ENCODE data around the gene CASP3. TPM values are rescaled to one million over a fixed set of nuclear protein-coding genes. Genes with fewer than 3 reads are reported as not detected.
"Not testable (repeated sequence)": the region's sequence is repeated elsewhere in the genome, so short reads cannot be mapped to it uniquely, and the experiment has no call there.

Gene CASP3
- total RNA-seq, 1 donor from 2014 or later: 71.2 TPM

DNA sequence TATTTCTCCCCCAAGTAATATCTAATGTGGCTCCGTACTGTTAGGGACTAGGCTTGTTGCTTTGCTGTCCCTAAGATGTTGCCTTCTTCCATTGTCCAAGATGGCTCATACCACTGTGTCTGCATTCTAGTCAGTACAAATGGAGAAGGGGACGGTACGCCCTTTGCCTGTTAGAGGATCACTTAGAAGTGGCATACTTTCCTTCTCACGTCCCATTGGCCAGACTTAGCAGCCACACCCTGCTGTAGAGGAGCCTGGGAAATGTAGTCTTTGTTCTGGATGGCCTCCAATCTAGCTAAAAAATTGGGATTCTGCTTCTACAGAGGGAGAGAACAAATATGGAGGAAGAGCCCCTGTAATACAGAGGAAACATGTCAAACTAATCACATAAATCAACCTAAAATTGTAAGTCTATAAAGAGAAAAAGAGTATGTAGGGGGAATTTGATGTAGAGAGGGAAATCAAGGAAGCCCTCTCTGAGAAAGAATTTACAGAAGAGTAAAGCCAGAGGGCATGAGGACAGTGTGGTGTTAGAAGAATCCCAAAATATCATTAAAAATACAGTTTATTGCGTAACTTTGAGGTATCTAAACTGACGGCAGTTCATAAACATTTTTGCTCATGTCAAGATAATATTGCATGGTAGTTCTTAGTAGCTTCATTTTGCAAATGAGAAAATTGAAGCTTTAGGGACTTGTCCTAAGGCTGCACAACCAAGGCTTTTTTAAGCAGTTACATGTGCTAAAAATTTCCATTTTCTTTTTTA lies 15.4 kb upstream of the CASP3 start:
- intact Hi-C loops (cut with micrococcal nuclease): loop anchor here (5.0 kb wide), 1 partner anchor 68 kb away; the partner anchor contains the start of gene CENPU

GRCh38 chr4:184662236-184662635 lies 13.0 kb upstream of the CASP3 start:
- intact Hi-C loops (cut with micrococcal nuclease): no loop called here

DNA sequence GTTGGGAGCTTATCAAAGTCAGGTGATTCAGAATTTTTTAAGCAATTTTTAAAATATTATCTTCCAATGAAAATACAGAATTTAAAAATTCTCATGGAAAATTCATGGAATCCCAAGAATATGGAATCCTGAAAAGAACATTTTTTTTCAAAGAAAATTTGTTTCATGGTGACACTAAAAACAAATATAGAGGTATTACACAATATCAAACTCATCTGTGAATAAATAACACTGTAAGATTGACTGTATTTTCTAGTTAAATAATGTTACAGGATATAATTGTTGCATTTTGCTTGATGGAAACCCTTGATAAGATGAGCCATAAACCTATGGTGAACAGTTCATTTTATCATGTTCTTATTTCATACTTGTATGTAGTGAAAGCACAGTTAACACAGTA lies 11.7 kb upstream of the CASP3 start:
- intact Hi-C loops (cut with micrococcal nuclease): no loop called here

DNA sequence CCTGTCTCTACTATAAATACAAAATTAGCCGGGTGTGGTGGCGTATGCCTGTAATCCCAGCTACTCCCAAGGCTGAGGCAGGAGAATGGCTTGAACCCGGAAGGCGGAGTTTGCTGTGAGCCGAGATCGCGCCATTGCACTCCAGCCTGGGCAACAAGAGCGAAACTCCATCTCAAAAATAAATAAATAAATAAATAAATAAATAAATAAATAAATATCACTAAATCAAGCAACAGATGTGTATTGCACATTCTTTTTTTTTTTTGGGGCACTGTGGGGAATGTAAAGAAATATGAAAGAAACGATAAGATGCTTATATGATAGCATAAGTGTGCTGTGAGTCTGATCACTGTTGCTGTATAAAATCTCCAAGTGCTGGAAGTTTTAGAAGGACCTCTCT lies 8.6 kb upstream of the CASP3 start:
- intact Hi-C loops (cut with micrococcal nuclease): not testable (repeated sequence)

GRCh38 chr4:184657144-184657543 lies 7.9 kb upstream of the CASP3 start:
- intact Hi-C loops (cut with micrococcal nuclease): no loop called here

- intact Hi-C loops (cut with micrococcal nuclease): no loop called here
These were observed 6.9 kb upstream of the CASP3 start for GRCh38 chr4:184655889-184656869.

- intact Hi-C loops (cut with micrococcal nuclease): no loop called here
These were observed 4.4 kb upstream of the CASP3 start for GRCh38 chr4:184653650-184654049.

DNA sequence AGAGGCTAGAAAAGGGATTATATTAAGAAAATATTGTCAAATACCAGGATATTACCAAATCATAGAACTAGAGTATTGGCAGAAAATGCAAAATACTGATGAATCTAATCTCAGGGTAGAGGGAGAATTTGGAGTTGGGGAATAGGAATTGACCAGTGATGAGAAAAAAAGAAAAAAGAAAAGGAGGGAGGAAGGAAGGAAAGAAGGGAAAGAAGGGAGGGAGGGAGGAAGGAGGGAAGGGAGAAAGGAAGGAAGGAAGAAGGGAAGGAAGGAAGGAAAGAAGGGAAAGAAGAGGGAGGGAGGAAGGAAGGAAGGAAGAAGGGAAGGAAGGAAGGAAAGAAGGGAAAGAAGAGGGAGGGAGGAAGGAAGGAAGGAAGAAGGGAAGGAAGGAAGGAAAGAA lies 3.4 kb upstream of the CASP3 start:
- intact Hi-C loops (cut with micrococcal nuclease): not testable (repeated sequence)

- intact Hi-C loops (cut with micrococcal nuclease): no loop called here
These were observed 2.7 kb upstream of the CASP3 start for GRCh38 chr4:184651899-184652298.

- intact Hi-C loops (cut with micrococcal nuclease): loop anchor here (1.0 to 5.0 kb wide), 13 partner anchors 18 to 1146 kb away; partner anchors contain the start of genes ANKRD37, CCDC110, CENPU and IRF2
These were observed 966 bp upstream of the CASP3 start for GRCh38 chr4:184649971-184650855.

DNA sequence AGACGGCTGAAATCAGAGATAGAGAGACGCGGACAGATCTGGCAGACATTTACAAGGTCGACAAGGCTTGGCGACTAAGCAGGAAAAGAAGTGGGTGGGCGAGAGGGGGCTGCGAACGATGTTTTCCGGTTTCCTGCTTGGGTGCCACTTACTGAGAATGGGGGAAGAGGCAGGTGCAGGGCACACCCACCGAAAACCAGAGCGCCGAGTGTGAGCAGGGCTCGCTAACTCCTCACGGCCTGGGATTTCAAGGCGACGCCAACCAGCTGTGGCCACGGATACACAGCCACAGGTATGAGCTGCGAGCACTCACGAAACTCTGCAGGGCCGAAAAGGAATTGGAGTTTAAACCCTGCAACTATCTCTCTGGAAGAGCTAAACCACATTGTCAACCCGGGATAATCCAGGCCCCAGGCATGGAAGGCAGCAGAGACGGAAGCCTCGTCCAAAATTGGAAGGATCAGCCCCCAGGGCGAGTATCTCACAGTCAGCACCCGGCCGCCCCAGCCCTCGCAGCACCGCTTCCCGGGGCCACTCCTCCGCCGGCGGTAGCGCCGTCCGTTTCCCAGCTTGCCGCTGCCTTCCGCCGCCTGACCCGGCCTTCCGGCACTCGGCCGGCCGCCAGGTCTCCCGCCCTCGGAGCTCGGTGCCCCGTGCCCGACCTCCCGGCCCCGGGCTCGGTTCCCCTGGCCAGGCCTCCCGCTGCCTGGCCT lies 778 bp downstream of the CASP3 start:
- intact Hi-C loops (cut with micrococcal nuclease): loop anchor here (1.0 to 5.0 kb wide), 12 partner anchors 20 to 1144 kb away; partner anchors contain the start of genes ANKRD37, CCDC110, CENPU and IRF2

DNA sequence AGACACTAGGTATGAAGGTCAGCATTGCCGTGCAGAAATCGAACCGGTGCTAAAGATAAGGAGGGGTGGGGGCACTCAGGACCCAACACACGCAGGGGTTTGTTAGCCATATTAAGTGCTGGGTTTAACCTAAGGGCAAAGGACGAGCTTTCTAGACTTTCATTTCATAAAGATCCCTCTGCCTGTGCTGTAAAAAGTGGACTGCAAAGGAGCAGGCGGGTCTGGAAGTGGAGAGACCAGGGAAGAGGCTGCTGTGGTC lies 1.3 kb downstream of the CASP3 start:
- intact Hi-C loops (cut with micrococcal nuclease): loop anchor here (2.0 to 5.0 kb wide), 3 partner anchors 366 to 823 kb away; partner anchors contain the start of gene CCDC110

- intact Hi-C loops (cut with micrococcal nuclease): loop anchor here (2.0 to 5.0 kb wide), 3 partner anchors 365 to 823 kb away; partner anchors contain the start of gene CCDC110
These were observed 1.8 kb downstream of the CASP3 start for GRCh38 chr4:184647266-184648053.

DNA sequence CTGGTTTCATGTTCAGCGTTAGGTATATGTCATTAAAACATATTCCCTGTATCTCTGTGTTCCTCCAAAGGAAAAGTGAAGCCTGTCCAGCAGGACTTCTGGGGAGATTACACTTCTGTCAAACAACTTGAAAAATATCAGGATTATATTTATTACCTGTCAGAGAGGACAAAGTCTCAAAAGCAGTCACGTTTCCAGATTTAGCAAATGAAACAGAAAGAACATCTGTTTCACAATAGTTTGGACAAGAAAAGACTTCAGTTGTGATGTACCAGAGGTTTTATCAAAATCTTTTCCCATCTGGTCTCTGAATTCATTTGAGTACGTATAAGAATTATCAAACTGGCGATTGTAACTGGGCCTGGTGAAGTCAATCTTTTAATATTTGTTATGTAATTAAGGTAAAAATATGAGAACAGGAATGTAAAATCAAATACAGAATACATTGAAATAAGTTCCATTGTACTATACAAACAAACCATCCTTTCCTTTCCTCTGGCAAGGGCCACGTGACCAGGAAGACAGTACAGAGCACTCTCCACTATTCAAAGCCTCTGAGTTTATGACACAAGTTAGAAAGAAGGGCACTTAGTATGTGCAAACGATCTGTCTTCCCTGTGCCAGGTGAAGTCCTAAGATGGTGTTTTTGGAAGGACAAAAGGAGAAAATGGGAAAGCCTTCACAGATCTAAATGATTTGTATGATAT lies 3.2 kb downstream of the CASP3 start:
- intact Hi-C loops (cut with micrococcal nuclease): loop anchor here (5.0 kb wide), 1 partner anchor 364 kb away; no protein-coding TSS in a partner anchor

DNA sequence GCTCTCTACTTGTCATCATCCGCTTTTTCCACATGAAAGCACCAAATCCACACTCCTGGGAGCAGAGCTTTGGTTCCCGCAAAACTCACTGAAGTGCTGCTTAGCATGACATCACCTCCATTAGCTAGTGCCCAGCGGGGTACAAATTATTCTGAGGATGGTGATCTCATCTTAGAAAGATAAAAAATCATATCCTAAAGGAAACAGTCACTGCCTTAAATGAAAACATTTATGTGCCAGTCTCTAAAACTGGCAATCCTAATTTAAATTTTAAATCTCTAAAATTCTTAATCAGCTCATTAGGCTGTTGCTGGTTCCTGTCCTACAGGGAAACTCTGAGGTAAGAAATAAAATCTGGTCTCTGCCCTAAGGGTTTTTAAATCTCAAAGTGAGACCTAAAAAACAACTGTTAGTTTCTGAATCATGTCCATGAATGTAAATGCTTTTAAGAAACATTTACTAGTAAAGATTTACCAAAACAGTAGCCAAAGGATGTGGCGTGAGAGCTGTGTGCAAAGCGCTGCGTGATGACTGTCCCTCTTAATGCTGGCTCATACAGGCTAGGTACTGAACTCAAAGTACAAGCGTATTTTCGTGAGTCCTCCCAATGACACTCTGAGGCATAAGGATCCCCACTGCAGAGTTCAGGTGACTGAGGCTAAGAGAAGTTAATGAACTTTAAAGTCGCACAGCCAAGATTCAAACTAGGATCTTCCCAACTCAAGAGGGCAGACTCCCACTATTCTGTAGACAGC lies 4.5 kb downstream of the CASP3 start:
- intact Hi-C loops (cut with micrococcal nuclease): loop anchor here (5.0 kb wide), 1 partner anchor 362 kb away; no protein-coding TSS in a partner anchor

- intact Hi-C loops (cut with micrococcal nuclease): no loop called here
These were observed 5.5 kb downstream of the CASP3 start for GRCh38 chr4:184643731-184644130.

GRCh38 chr4:184641451-184641850 lies 7.8 kb downstream of the CASP3 start:
- intact Hi-C loops (cut with micrococcal nuclease): no loop called here

DNA sequence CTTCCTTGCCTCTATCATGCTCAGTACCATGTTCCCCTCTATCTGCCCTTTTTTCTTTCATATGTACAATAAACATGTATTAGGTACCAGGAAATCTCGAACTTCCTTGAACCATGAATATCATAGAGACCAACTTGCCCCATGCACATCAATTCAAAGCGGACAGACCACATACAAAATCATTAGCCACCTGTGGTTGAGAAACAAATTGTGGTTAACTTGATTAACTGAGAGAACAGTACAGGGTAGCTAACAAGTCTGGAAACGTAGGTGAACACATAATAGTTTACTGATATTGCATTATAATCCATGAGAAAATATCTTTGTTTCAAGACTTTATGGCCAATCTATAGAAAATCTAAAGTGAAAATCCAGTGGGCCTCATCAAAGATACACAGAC lies 8.2 kb downstream of the CASP3 start:
- intact Hi-C loops (cut with micrococcal nuclease): no loop called here
